ENCODE data around the gene ACTL10. TPM values are rescaled to one million over a fixed set of nuclear protein-coding genes. Genes with fewer than 3 reads are reported as not detected.

ACTL10 gene
- total RNA-seq, 2 experiments from 2014 or later = 5.6 to 11.7 TPM

- H3K4me2 ChIP-seq (ENCODE audit: low read length) = no peak overlapping the region
- H3K9me2 ChIP-seq (ENCODE audit: insufficient read depth, low read length) = no peaks in the 10 kb centered on the region
- H3K9me3 ChIP-seq (ENCODE audit: low read length) = no peaks in the 10 kb centered on the region
- BruUV-seq (replicated peaks) = no TSS peak
- peaks cover 37% of the 10 kb centered on the region for H3K79me2 ChIP-seq (ENCODE audit: insufficient read depth, low read depth, low read length)
- H4K20me1 ChIP-seq (ENCODE audit: insufficient read depth, low read length) = peaks cover 11% of the 10 kb centered on the region; the same call in 1 of the 2 replicates
- peak overlapping the region; percentile 68 for H3K27ac ChIP-seq (ENCODE audit: low read depth, low read length, poor library complexity, severe bottlenecking)
- ChIA-PET CTCF (ENCODE audit: unreplicated experiment) (no interaction called here), POLR2A (no interaction called here)
- H3K4me1 ChIP-seq (ENCODE audit: insufficient read depth, low read length, poor library complexity, severe bottlenecking) = peaks cover 63% of the 10 kb centered on the region
- no peak overlapping the region for H2AFZ ChIP-seq (ENCODE audit: low read length)
- TF ChIP-seq EZH2phosphoT487 (IDR thresholded peaks at IDR 0.05; ENCODE audit: borderline replicate concordance, low read depth, low read length) (no peak), CTCF (conservative IDR thresholded peaks at IDR 0.05; ENCODE audit: low read length) (no peak)
- no peak for DNase-seq (ENCODE audit: low spot score)
- no peak overlapping the region for H3K4me3 ChIP-seq (ENCODE audit: low read depth, low read length, poor library complexity, severe bottlenecking)
- H3K36me3 ChIP-seq (ENCODE audit: insufficient read depth, low read length) = peaks cover 71% of the 10 kb centered on the region
- intact Hi-C loops (cut with micrococcal nuclease; ENCODE audit: unreplicated experiment) = no loop called here
Observed at GRCh38 chr20:33676121-33676520, 9.4 kb downstream of the ACTL10 start.

GRCh38 chr20:33676652-33677645 lies 10.2 kb downstream of the ACTL10 start:
- H3K4me3 ChIP-seq (ENCODE audit: low read depth, low read length, poor library complexity, severe bottlenecking) = no peak overlapping the region
- intact Hi-C loops (cut with micrococcal nuclease; ENCODE audit: unreplicated experiment) = no loop called here
- no peak for DNase-seq (ENCODE audit: low spot score)
- POLR2A ChIA-PET = no interaction called here
- peaks cover 69% of the 10 kb centered on the region for H3K36me3 ChIP-seq (ENCODE audit: insufficient read depth, low read length)
- peaks cover 69% of the 10 kb centered on the region for H3K4me1 ChIP-seq (ENCODE audit: insufficient read depth, low read length, poor library complexity, severe bottlenecking)
- peaks cover 45% of the 10 kb centered on the region for H3K79me2 ChIP-seq (ENCODE audit: insufficient read depth, low read depth, low read length)
- H4K20me1 ChIP-seq (ENCODE audit: insufficient read depth, low read length) = peaks cover 14% of the 10 kb centered on the region; the same call in 1 of the 2 replicates
- no peaks in the 10 kb centered on the region for H3K9me2 ChIP-seq (ENCODE audit: insufficient read depth, low read length)
- no TSS peak for BruUV-seq (replicated peaks)
- no peak overlapping the region for H2AFZ ChIP-seq (ENCODE audit: low read length)
- CTCF ChIA-PET (ENCODE audit: unreplicated experiment) = no interaction called here
- H3K9me3 ChIP-seq (ENCODE audit: low read length) = no peaks in the 10 kb centered on the region
- TF ChIP-seq EZH2phosphoT487 (IDR thresholded peaks at IDR 0.05; ENCODE audit: borderline replicate concordance, low read depth, low read length) (no peak), CTCF (conservative IDR thresholded peaks at IDR 0.05; ENCODE audit: low read length) (no peak)
- peak overlapping the region; percentile 68 for H3K27ac ChIP-seq (ENCODE audit: low read depth, low read length, poor library complexity, severe bottlenecking)
- no peak overlapping the region for H3K4me2 ChIP-seq (ENCODE audit: low read length)
